HG02798 (cell line): Measurements from ENCODE around the gene ISX.

Experiments used
- ATAC-seq: cut with Tn5 transposase; IDR thresholded peaks from one replicate; pipeline ENCODE4 v1.9.1; 2021; ENCODE audit warnings: mild to moderate bottlenecking; ENCODE audit not compliant: unreplicated experiment, poor library complexity

Gene ISX

GRCh38 chr22:35051013-35051535, 14.9 kb upstream of the ISX start:
- ATAC-seq, result no peak

- ATAC-seq, result no peak
Measured at GRCh38 chr22:35051791-35052190, 14.2 kb upstream of the ISX start.

GRCh38 chr22:35053060-35053835, 12.7 kb upstream of the ISX start:
- ATAC-seq, result no peak

- peak; percentile 56 for ATAC-seq
Measured at GRCh38 chr22:35054064-35054463, 11.9 kb upstream of the ISX start.

GRCh38 chr22:35056486-35056885, 9.5 kb upstream of the ISX start:
- ATAC-seq, result no peak

- no peak for ATAC-seq
Measured at GRCh38 chr22:35057155-35057554, 8.8 kb upstream of the ISX start.

- ATAC-seq, result no peak
Measured at GRCh38 chr22:35059632-35060031, 6.3 kb upstream of the ISX start.

- peak; percentile 73 for ATAC-seq
Measured at GRCh38 chr22:35064664-35065063, 1.3 kb upstream of the ISX start.

- ATAC-seq, result no peak
Measured at GRCh38 chr22:35065183-35065582, 775 bp upstream of the ISX start.

- ATAC-seq, result no peak
Measured at GRCh38 chr22:35066768-35067167, 810 bp downstream of the ISX start.

GRCh38 chr22:35069541-35069940, 3.6 kb downstream of the ISX start:
- no peak for ATAC-seq

GRCh38 chr22:35070451-35071093, 4.6 kb downstream of the ISX start:
- no peak for ATAC-seq

GRCh38 chr22:35071784-35072183, 5.8 kb downstream of the ISX start:
- no peak for ATAC-seq

- no peak for ATAC-seq
Measured at GRCh38 chr22:35072925-35073324, 7.0 kb downstream of the ISX start.

- ATAC-seq, result no peak
Measured at GRCh38 chr22:35074583-35074982, 8.6 kb downstream of the ISX start.

GRCh38 chr22:35076630-35077029, 10.7 kb downstream of the ISX start:
- no peak for ATAC-seq

- no peak for ATAC-seq
Measured at GRCh38 chr22:35085621-35086020, 19.7 kb downstream of the ISX start.

GRCh38 chr22:35089139-35089538, 23.2 kb downstream of the ISX start:
- ATAC-seq, result no peak

- no peak for ATAC-seq
Measured at GRCh38 chr22:35092406-35092805, 26.4 kb downstream of the ISX start.

GRCh38 chr22:35098921-35099320, 33.0 kb downstream of the ISX start:
- no peak for ATAC-seq

- no peak for ATAC-seq
Measured at GRCh38 chr22:35099883-35100282, 33.9 kb downstream of the ISX start.

- ATAC-seq, result no peak
Measured at GRCh38 chr22:35102663-35103062, 36.7 kb downstream of the ISX start.
